ENCODE measurements around the gene MBOAT1. TPM values are rescaled to one million over a fixed set of nuclear protein-coding genes. Genes with fewer than 3 reads are reported as not detected.

Gene MBOAT1
- total RNA-seq, 1 experiment from 2014 or later = 9.9 TPM

- Histone ChIP-seq H2BK12ac (ENCODE audit: insufficient read length, low read depth, low read length) (no peak overlapping the region), H3K27ac (ENCODE audit: insufficient read length, low read depth, low read length) (no peak overlapping the region), H4K20me1 (ENCODE audit: control insufficient read depth, insufficient read depth, insufficient read length) (no peaks in the 10 kb centered on the region), H3K4ac (ENCODE audit: low read depth, low read length) (no peak overlapping the region), H3K9ac (ENCODE audit: extremely low read depth, insufficient read length, low read length) (no peak overlapping the region), H4K8ac (replicated peaks; ENCODE audit: insufficient read length, low read depth, low read length) (no peak overlapping the region), H3K79me1 (ENCODE audit: insufficient read depth, low read depth, low read length, poor library complexity, severe bottlenecking) (no peaks in the 10 kb centered on the region), H3K27me3 (ENCODE audit: insufficient read depth, low read length) (no peaks in the 10 kb centered on the region), H3T11ph (ENCODE audit: low read length) (no peak overlapping the region), H2AFZ (ENCODE audit: low read length) (no peak overlapping the region), H3K18ac (ENCODE audit: insufficient read length, low read depth, low read length) (no peak overlapping the region), H3K79me2 (ENCODE audit: insufficient read depth, low read length) (no peaks in the 10 kb centered on the region), H3K56ac (ENCODE audit: insufficient read length, low read depth, low read length) (no peak overlapping the region), H3K4me1 (ENCODE audit: insufficient read depth, low read length) (no peaks in the 10 kb centered on the region; the same call in 1 of the 2 replicates), H4K5ac (ENCODE audit: insufficient read length, low read depth, low read length) (no peak overlapping the region), H2BK20ac (ENCODE audit: low read depth, low read length, poor library complexity, severe bottlenecking) (no peak overlapping the region), H3K9me3 (ENCODE audit: control insufficient read depth, low read depth, low read length) (no peaks in the 10 kb centered on the region), H3K4me2 (ENCODE audit: insufficient read depth, insufficient read length, low read length) (no peak overlapping the region), H2BK120ac (ENCODE audit: low read depth, low read length, poor library complexity, severe bottlenecking) (no peak overlapping the region), H3K14ac (ENCODE audit: insufficient read depth, low read length) (no peak overlapping the region), H3K23ac (ENCODE audit: insufficient read length, low read depth, low read length) (no peak overlapping the region), H4K91ac (ENCODE audit: insufficient read length, low read depth, low read length) (no peak overlapping the region), H2BK15ac (ENCODE audit: low read depth, low read length) (no peak overlapping the region), H2AK5ac (ENCODE audit: insufficient read length, low read length) (no peak overlapping the region), H2BK5ac (ENCODE audit: insufficient read length, low read length) (no peak overlapping the region), H3K23me2 (ENCODE audit: insufficient read length, low read depth, low read length, poor library complexity, severe bottlenecking) (no peaks in the 10 kb centered on the region)
- no peak for TF ChIP-seq CTCF (conservative IDR thresholded peaks at IDR 0.05)
- Mint-ChIP-seq H3K9me3 (no peaks in the 10 kb centered on the region), H3K4me3 (no peak overlapping the region), H3K36me3 (ENCODE audit: insufficient read depth in 1 of 3, low read depth in 3 of 3) (peaks cover 0 to 8% (median 4%) of the 10 kb centered on the region in 3 experiments; a peak in 3 of 7 replicates), H3K27ac (no peak overlapping the region), H3K27me3 (ENCODE audit: low read depth) (no peaks in the 10 kb centered on the region), H3K4me1 (peaks cover 6 to 7% of the 10 kb centered on the region in 2 experiments)
- DNase-seq = no peak
- no CpG with 5 or more reads among the region's 8 CpGs for WGBS (ENCODE audit: extremely low coverage, insufficient read length, low lambda C conversion rate)
Measured at GRCh38 chr6:20102397-20103073, 109.7 kb downstream of the MBOAT1 start.
